ENCODE results near the gene B2M.

GRCh38 chr15:44720460-44721176 is 9.3 kb downstream of the B2M start:
- TF ChIP-seq CTCF (IDR thresholded peaks at IDR 0.05) (no peak), EP300 (IDR thresholded peaks at IDR 0.05) (no peak), POLR2A (IDR thresholded peaks at IDR 0.05) (no peak)
